ENCODE data around the gene CXorf58.
A peak's percentile ranks its signal among the peaks of the same experiment; 100 is the strongest.
"Not testable (repeated sequence)": the region's sequence is repeated elsewhere in the genome, so short reads cannot be mapped to it uniquely, and the experiment has no call there.

Gene CXorf58, protein sequence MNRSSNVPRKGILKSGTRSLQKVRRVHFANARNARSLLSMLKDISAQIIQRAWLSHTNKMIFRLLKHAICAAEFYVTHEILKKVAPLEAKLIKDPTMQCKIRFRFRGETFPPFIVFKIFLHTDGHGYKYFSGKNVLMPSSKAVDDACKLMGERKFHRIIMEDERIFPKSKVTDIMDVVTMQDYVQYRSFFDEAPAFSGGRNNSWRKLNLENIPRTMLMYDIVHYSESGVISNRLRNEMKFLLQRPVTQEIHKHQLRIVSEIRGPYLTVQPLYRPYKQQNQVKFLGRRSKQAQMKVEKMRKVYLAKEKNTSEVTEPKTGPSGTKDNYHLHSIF

DNA sequence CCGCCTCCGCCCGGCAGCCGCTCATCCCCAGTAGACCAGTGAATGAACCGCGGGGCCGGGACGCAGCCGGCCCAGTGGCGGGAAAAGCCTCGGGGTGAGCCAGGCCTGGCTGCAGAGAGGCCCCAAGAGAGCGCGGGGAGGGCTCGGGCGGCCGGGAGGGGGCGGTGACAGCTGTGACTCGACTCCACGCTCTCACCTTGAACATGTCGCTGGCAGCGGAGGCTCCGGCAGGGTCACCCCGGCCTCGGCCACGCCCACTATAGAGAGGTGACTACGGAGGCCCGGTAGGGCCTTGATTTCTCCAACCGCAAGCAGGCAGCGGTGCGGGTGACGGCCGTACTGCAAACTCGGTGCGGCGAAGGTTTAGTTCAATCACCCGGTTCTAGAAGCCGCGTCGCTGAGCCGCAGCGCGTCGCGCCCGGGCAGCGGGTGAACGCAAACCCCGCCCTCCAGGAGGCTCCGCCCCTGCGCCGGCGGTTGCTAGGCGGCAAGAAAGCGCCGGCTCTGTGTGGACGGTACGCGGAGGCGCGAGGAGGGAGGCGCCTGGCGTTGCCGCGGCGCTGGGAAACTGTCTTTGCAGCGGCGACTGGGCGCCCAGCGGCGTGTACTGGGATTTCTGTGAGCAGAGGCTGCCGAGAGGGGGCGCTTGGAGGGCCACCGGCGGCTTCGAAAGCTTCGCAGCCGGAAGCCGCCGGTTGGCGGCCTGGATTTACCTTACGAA is at the start of gene CXorf58, which contains the start of gene APOO:
TSS of gene CXorf58 (plus strand) at position 509 of the 721 bp plus-strand sequence. CDS start 2,297 bp downstream, outside the sequence.
TSS of gene APOO (minus strand) at position 441 of the 721 bp plus-strand sequence. CDS start at position 205, 236 bp downstream.
- no peaks in the 10 kb centered on the region for H3K36me3 ChIP-seq (ENCODE audit: insufficient read depth, low read length)
- TF ChIP-seq, protein P1, sequence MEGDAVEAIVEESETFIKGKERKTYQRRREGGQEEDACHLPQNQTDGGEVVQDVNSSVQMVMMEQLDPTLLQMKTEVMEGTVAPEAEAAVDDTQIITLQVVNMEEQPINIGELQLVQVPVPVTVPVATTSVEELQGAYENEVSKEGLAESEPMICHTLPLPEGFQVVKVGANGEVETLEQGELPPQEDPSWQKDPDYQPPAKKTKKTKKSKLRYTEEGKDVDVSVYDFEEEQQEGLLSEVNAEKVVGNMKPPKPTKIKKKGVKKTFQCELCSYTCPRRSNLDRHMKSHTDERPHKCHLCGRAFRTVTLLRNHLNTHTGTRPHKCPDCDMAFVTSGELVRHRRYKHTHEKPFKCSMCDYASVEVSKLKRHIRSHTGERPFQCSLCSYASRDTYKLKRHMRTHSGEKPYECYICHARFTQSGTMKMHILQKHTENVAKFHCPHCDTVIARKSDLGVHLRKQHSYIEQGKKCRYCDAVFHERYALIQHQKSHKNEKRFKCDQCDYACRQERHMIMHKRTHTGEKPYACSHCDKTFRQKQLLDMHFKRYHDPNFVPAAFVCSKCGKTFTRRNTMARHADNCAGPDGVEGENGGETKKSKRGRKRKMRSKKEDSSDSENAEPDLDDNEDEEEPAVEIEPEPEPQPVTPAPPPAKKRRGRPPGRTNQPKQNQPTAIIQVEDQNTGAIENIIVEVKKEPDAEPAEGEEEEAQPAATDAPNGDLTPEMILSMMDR (IDR thresholded peaks at IDR 0.05; ENCODE audit: low read length), result peak; percentile 60
- TF ChIP-seq EZH2 (IDR thresholded peaks at IDR 0.05; ENCODE audit: borderline replicate concordance, low read length), result no peak
- peaks cover 24% of the 10 kb centered on the region for H3K4me1 ChIP-seq (ENCODE audit: insufficient read depth, low read length, severe bottlenecking)
- H3K9me2 ChIP-seq (ENCODE audit: low read depth, low read length), result no peaks in the 10 kb centered on the region
- peak within 1 kb of the TSS; percentile 90 for H3K27ac ChIP-seq (ENCODE audit: low read depth, low read length, poor library complexity, severe bottlenecking)
- peak within 1 kb of the TSS; percentile 98 for H3K9ac ChIP-seq (ENCODE audit: low read length)
- peak within 1 kb of the TSS; percentile 100 for H2AFZ ChIP-seq (ENCODE audit: low read length)
- peak within 1 kb of the TSS; percentile 93 for H3K4me2 ChIP-seq (ENCODE audit: low read length)
- H4K20me1 ChIP-seq (ENCODE audit: insufficient read depth, low read length), result no peaks in the 10 kb centered on the region
- no peaks in the 10 kb centered on the region for H3K79me2 ChIP-seq (ENCODE audit: insufficient read depth, low read length)
- peak within 1 kb of the TSS; percentile 90 for H3K4me3 ChIP-seq (ENCODE audit: low read depth, low read length, poor library complexity, severe bottlenecking)
- H3F3A ChIP-seq (ENCODE audit: insufficient read depth, low read length), result no peaks in the 10 kb centered on the region
- H3K27me3 ChIP-seq (ENCODE audit: insufficient read depth, low read length), result no peaks in the 10 kb centered on the region
- H3K9me3 ChIP-seq (ENCODE audit: low read length), result no peaks in the 10 kb centered on the region

DNA sequence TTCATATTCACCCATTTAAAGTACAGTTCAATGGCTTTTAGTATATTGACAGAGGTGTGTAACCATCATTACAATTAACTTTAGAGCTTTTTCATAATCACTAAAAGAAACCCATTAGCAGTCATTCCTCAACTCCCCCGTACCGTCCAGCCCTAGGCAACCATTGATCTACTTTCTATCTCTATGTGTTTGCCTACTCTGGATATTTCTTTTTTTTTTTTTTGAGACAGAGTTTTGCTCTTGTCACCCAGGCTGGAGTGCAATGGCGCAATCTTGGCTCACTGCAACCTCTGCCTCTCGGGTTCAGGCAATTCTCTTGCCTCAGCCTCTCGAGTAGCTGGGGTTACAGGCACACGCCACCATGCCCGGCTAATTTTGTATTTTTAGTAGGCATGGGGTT is 48.6 kb upstream of the CXorf58 start:
- not testable (repeated sequence) for H3K9me3 ChIP-seq (ENCODE audit: low read length); H3K9ac ChIP-seq (ENCODE audit: low read length); H3K79me2 ChIP-seq (ENCODE audit: insufficient read depth, low read length); H3K4me3 ChIP-seq (ENCODE audit: low read depth, low read length, poor library complexity, severe bottlenecking); H3F3A ChIP-seq (ENCODE audit: insufficient read depth, low read length); H3K9me2 ChIP-seq (ENCODE audit: low read depth, low read length); H2AFZ ChIP-seq (ENCODE audit: low read length); H4K20me1 ChIP-seq (ENCODE audit: insufficient read depth, low read length); H3K36me3 ChIP-seq (ENCODE audit: insufficient read depth, low read length); H3K27ac ChIP-seq (ENCODE audit: low read depth, low read length, poor library complexity, severe bottlenecking); H3K4me2 ChIP-seq (ENCODE audit: low read length); H3K27me3 ChIP-seq (ENCODE audit: insufficient read depth, low read length); H3K4me1 ChIP-seq (ENCODE audit: insufficient read depth, low read length, severe bottlenecking)

DNA sequence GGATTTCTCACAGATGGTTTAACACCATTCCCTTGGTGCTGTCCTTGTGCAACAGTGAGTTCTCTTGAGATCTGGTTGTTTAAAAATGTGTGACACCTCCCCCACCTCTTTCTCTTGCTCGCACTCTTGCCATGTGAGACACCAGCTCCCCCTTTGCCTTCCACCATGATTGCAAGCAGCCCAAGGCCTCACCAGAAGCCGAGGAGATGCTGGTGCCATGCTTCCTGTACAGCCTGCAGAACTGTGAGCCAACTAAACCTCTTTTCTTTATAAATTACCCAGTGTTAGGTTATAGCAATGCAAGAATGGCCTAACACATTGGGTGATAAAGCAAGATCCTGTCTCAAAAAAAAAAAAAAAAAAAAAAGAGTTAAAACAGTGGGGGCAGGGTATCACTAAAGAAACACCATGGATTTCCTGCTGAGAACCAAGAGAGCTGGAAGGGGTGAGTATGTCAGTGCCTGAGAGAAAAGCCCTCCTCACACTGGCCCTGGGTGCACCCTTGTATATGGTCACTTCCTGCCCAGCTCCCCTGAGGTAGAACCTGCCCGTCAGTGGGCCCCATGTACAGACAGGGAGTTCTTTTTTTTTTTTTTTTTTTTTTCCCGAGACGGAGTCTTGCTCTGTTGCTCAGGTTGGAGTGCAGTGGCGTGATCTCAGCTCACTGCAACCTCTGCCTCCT is 46.5 kb upstream of the CXorf58 start:
- no peak overlapping the region for H3K4me3 ChIP-seq (ENCODE audit: low read depth, low read length, poor library complexity, severe bottlenecking)
- no peak for TF ChIP-seq EZH2 (IDR thresholded peaks at IDR 0.05; ENCODE audit: borderline replicate concordance, low read length)
- TF ChIP-seq, protein P1 (IDR thresholded peaks at IDR 0.05; ENCODE audit: low read length), result no peak
- H3K9me3 ChIP-seq (ENCODE audit: low read length), result no peaks in the 10 kb centered on the region
- H3K4me1 ChIP-seq (ENCODE audit: insufficient read depth, low read length, severe bottlenecking), result no peaks in the 10 kb centered on the region
- no peak overlapping the region for H3K4me2 ChIP-seq (ENCODE audit: low read length)
- no peak overlapping the region for H3K9ac ChIP-seq (ENCODE audit: low read length)
- H3K9me2 ChIP-seq (ENCODE audit: low read depth, low read length), result no peaks in the 10 kb centered on the region
- H3K27me3 ChIP-seq (ENCODE audit: insufficient read depth, low read length), result no peaks in the 10 kb centered on the region
- no peak overlapping the region for H3K27ac ChIP-seq (ENCODE audit: low read depth, low read length, poor library complexity, severe bottlenecking)
- H3K79me2 ChIP-seq (ENCODE audit: insufficient read depth, low read length), result no peaks in the 10 kb centered on the region
- no peak overlapping the region for H2AFZ ChIP-seq (ENCODE audit: low read length)
- H4K20me1 ChIP-seq (ENCODE audit: insufficient read depth, low read length), result no peaks in the 10 kb centered on the region
- no peaks in the 10 kb centered on the region for H3K36me3 ChIP-seq (ENCODE audit: insufficient read depth, low read length)
- H3F3A ChIP-seq (ENCODE audit: insufficient read depth, low read length), result no peaks in the 10 kb centered on the region

DNA sequence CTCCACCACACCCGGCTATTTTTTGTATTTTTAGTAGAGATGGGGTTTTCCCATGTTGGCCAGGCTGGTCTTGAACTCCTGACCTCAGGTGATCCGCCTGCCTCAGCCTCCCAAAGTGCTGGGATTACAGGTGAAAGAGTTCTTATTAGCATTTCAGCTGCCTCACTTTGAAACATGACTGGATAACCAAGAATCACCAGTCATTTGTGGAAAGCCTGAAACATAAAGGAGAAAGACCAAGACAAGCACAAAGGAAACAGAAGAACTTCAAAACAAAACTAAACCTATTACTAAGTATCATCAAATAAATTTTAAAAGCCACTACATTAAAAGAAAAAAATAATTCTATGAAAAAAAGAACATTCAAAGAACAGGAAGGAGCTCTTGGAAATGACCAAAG is 45.9 kb upstream of the CXorf58 start:
- not testable (repeated sequence) for H3K27me3 ChIP-seq (ENCODE audit: insufficient read depth, low read length); H3F3A ChIP-seq (ENCODE audit: insufficient read depth, low read length); H3K4me1 ChIP-seq (ENCODE audit: insufficient read depth, low read length, severe bottlenecking); H3K36me3 ChIP-seq (ENCODE audit: insufficient read depth, low read length); H3K9me2 ChIP-seq (ENCODE audit: low read depth, low read length); H3K9ac ChIP-seq (ENCODE audit: low read length); H3K27ac ChIP-seq (ENCODE audit: low read depth, low read length, poor library complexity, severe bottlenecking); H3K4me3 ChIP-seq (ENCODE audit: low read depth, low read length, poor library complexity, severe bottlenecking); H3K4me2 ChIP-seq (ENCODE audit: low read length); H3K9me3 ChIP-seq (ENCODE audit: low read length); H3K79me2 ChIP-seq (ENCODE audit: insufficient read depth, low read length); H4K20me1 ChIP-seq (ENCODE audit: insufficient read depth, low read length); H2AFZ ChIP-seq (ENCODE audit: low read length)
